HG02571 (cell line): Measurements from ENCODE around the gene UTY.
"Not testable (repeated sequence)": the region's sequence is repeated elsewhere in the genome, so short reads cannot be mapped to it uniquely, and the experiment has no call there.

ENCODE experiments used
- ATAC-seq: cut with Tn5 transposase; IDR thresholded peaks from one replicate; pipeline ENCODE4 v1.9.1; 2021; ENCODE audit warnings: mild to moderate bottlenecking, moderate library complexity; ENCODE audit not compliant: unreplicated experiment

UTY gene

DNA sequence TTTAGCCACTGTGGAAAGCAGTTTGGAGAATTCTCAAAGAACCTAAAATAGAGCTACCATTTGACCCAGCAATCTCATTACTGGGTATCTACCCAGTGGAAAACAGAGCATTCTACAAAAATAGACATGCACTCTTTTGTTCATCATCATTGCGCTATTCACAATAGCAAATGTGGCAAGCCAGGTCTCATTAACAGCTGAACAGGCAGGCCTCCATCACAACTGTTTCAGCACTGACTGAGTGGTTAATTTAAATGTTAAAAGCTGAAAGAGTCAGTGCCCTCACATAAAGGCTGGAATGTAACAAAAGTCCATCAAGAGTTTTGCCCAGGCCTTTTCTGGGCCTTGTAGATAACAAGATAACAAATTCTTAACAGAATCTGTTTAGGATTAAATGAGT lies 166.9 kb downstream of the UTY start:
- no peak for ATAC-seq

DNA sequence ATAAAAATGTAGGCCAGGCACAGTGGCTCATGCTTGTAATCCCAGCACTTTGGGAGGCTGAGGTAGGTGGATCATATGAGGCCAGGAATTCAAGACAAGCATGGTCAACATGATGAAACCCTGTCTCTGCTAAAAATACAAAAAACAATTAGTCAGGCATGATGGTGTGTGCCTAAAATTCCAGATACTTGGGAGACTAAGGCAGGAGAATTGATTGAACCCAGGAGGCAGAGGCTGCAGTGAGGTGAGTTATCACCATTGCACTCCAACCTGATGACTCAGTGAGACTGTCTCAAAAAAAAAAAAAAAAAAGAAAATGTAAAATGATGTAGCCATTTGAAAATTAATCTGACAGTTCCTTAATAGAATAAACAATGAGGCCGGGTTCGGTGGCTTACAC lies 171.9 kb downstream of the UTY start:
- no peak for ATAC-seq

DNA sequence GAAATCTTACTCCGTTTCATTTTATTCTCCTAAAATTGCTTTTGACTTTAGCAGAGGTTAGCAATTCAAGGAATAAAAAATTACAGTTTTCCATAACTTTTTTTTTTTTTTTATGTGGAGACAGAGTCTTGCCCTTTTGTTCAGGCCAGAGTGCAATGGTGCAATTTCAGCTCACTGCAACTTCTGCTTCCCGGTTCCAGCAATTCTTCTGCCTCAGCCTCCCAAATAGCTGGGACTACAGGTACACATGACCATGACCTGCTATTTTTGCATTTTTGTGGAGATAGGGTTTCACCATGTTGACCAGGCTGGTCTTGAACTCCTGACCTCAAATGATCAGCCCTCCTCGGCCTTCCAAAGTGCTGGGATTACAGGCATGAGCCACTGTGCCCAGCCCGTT lies 179.0 kb downstream of the UTY start:
- ATAC-seq, result no peak

DNA sequence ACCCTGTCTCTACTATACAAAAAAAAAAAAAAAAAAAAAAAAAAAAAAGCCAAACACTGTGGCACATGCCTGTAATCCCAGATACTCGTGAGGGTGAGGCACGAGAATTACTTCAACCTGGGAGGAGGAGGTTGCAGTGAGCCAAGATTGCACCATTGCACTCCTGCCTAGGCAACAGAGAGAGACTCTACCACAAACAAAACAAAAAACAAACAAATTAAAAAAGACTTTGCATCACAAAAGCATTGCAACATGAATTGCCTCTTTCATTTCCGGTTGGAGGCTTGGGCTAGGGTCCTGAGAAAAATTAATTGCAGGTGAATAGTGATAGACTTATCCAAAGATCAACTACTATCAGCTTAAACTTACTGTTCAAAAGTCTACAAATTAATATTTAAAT lies 180.4 kb downstream of the UTY start:
- no peak for ATAC-seq

DNA sequence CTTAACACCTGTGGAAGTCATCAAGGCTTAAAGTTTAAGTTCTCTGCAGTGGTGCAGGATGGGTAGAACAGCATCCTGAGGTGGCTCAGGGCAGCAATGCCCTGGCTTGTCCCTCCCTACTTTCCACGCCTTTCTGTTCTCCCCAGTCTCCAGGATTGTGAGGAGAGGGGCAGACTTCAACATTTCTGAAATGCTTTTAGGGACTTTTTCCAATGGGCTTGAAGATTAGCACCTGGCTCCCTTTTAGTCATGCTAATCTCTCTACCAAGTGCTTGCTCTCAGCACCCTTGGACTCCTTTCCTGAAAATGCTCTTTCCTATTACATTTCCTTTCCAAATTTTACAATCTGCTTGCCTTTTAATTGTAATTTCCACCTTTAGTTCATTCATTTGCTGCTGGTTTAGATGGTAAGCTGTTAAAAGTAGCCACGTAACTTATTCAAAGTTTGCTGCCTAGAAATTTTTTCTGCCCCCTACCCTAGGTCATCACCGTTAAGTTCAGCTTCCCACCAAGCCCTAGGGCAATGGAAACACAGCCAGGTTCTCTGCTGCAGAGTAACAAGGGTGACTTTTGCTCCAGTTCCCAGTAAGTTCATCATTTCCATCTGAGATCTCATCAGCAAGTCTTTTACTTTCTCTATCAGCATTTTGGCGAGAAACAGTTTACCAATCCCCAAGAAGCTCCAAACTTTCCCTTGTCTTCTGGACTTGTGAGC lies 183.5 kb downstream of the UTY start:
- ATAC-seq, result no peak

DNA sequence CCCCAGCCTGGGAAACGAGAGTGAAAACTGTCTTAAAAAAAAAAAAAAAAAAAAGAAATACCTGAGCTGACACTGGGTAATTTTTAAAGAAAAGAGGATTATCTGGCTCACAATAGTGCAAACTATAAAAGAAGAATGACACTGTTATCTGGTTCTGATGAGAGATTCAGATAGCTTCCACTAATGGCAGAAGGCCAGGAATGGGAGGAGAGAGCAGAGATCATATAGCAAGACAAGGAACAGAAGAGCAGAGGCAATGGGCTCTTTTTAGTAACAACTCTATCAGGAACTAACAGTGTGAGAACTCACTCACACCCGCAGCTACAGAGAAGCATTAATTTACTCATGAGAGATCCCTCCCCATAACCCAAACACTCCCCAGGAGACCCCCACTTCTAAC lies 184.8 kb downstream of the UTY start:
- ATAC-seq, result no peak

DNA sequence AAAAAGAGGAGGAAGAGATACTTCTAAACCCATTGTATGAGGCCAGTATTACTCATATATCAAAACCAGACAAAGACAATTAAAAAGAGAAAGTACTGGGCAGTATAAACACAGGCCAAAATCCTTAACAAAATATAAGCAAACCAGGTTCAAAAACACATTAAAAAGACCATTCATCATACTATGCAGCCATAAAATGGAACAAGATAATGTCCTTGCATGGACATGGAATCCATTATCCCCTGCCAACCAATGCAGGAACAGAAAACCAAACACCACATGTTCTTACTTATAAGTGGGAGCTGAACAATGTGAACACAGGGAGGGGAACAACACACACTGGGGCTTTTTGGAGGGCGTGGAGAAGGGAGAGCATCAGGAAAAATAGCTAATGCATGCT lies 188.6 kb downstream of the UTY start:
- ATAC-seq, result no peak

DNA sequence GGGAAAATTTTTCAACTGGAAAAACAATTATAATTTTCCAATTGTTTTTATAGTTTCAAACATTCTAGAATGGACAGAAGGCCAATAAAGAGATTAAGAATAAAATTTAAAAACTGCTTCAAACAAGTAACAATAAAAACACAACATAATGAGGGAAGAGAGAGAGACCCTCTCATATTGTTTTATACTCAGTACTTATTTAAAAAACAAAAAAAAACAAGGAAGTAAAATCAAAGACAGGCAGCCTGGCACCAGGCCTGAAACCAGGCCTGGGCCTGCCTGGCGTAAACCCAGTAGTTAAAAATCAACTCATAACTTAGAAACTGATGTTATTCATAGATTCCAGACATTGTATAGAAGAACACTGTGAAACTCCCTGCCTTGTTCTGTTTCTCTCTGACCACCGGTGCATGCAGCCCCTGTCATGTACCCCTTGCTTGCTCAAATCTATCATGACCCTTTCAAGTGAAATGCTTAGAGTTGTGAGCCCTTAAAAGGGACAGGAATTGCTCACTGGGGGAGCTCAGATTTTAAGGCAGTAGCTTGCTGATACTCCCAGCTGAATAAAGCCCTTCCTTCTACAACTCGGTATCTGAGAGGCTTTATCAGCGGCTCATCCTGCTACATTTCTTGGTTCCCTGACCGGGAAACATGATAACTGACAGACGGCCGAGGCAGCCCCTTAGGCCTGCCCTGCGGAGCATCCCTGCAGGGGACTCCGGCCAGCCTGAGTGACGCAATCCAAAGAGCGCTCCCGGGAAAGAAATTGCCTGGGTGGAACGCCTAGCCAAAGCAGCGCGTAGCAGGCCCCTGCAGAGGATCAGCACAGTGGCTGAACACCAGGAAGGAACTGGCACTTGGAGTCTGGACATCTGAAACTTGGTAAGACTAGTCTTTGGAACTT lies 197.4 kb downstream of the UTY start:
- ATAC-seq, result not testable (repeated sequence)

DNA sequence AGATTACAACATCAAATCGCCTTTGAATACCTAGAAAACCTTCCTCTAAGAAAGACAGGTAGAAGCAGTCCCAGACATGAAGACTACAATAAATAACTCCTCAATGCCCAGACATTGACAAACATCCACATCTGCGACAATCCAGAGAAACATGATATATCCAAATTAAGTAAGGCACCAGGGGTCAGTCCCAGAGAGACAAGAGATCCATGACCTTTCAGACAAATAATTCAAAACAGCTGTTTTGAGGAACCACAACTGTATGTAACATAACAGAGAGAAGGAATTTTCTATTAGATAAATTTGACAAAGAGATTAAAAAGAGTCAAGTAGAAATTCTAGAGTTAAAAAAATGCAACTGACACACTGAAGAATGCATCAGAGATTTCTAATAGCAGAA lies 200.3 kb downstream of the UTY start:
- ATAC-seq, result no peak

DNA sequence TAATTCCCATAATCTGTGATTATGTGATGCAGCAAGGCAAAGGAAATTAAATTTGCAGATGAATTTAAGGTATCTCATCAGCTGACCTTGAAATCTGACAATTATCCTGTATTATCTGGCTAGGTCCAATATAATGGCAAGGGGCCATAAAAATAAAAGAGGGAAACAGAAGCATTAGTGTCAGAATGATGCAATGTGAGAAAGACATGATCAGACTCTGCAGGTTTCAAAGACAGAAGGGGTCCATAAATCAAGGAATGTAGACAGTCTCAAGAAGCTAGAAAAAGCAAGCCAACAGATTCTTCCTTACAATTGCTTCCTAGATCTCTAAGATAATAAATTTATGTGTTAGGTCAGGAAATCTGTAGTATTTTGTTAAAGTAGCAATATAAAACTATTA lies 208.1 kb downstream of the UTY start:
- no peak for ATAC-seq

DNA sequence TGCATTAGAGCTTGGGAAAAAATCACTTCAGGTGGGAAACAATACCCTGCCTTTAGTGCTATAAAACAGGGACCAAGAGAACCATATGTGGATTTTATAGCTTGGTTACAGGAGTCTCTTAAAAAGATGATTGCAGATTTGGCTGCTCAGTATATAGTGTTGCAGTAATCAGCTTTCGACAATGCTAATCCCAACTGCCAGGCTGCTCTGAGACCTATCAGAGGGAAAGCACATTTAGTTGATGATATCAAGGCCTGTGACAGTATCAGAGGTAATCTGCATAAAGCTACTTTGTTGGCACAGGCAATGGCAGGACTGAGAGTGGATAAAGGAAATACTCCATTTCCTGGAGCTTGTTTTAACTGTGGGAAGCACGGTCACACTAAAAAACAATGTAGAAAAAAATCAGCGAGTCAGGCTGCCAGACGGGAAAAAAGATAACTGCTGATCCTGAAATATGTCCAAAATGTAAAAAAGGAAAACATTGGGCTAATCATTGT lies 225.8 kb downstream of the UTY start:
- not testable (repeated sequence) for ATAC-seq

DNA sequence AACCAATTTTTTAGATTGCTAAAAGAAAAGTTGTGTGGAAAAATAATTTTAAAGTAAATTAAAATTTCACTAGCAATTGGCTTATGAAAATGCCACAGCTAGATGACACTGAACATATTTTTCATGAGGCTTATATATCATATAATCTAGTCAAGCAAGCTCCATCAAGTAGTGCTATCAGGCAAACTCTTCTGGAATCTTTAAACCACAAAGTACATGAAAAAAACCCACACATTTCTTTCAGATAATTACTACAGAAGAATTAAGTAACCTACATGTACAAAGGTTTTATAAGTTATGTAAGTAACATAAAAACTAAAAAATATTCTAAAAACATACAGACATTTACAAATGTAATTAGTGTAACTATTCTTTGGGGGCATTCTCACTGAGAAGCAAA lies 229.4 kb downstream of the UTY start:
- no peak for ATAC-seq

DNA sequence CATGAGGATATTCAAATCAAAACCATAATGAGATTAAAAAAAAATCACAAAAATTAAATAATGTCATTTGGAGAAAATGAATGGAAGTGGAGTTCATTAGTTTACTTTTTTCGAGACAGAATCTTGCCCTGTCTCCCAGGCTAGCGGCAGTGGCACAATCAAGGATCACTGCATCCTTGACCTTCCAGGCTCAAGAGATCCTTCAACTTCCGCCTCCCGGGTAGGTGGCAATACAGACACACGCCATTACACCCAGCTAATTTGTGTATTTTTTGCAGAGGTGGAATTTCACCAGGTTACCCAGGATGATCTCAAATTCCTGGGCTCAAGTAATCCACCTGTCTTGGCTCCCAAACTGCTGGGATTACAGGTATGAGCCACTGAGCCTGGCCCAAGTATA lies 236.1 kb downstream of the UTY start:
- ATAC-seq, result no peak

DNA sequence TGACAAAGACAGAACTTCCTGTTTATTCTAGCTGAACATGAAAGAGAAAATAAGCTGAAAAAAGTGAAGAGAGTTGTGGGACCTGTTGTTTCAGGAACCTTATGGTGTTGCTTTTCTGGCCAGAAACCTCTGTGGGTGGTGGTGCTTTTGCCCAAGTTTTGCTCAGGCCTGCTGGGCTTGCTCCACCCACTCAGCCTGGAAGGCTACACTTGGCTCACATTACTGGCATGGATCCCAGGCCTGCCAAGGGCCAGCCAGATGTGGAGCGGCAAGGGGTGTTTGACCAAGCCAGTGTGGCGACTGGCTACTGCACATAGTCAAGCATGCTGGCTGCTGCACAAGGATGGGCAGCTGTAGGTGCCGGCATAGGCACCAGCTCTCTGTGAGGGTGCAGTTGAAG lies 245.9 kb downstream of the UTY start:
- no peak for ATAC-seq

DNA sequence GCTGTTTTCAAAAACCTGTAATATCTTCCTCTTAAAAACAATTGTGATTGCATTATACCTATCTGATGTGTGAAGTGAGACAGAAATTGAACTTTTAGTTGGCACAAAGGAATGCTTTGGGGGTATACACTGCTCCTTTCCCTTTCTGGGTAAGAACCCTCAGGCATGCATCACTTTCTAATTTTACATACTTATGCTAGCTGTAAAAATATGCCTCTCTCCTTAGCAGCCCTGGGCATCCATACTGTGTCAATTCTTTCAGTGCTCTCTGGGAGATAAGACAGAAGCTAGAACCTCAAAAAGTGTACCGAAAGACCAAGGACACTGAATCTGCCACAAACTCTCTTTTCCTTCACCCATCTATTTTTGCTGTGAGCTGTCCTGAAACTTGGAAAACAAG lies 246.7 kb downstream of the UTY start:
- no peak for ATAC-seq

DNA sequence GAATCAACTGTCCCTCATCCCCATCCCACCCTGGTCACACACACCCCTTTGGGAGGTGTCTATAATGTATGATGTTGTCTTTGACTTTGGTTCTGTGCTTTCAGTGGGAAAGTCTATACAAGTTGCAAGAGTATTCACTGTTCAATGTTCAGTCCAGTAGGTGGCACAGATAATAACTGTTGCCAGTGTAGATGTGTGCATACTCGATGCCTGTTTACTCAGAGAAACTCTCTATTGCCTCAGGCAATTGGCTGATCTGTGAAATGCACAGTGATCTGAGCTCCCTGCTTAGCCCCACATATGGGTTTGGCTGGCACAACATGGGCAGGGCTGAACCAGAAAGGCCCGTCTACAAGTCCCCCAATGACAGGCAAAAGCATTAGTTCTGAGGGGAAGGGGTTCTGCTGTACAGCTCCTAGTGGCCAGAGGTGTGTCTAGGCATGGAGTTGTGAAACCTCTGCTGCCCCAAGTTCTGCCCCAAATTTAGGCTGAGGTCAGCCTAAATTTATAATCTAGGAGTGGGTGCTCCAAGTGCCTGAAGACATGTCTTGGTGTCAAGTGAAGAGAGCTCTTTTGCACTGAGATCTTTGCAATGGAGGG lies 252.4 kb downstream of the UTY start:
- no peak for ATAC-seq

DNA sequence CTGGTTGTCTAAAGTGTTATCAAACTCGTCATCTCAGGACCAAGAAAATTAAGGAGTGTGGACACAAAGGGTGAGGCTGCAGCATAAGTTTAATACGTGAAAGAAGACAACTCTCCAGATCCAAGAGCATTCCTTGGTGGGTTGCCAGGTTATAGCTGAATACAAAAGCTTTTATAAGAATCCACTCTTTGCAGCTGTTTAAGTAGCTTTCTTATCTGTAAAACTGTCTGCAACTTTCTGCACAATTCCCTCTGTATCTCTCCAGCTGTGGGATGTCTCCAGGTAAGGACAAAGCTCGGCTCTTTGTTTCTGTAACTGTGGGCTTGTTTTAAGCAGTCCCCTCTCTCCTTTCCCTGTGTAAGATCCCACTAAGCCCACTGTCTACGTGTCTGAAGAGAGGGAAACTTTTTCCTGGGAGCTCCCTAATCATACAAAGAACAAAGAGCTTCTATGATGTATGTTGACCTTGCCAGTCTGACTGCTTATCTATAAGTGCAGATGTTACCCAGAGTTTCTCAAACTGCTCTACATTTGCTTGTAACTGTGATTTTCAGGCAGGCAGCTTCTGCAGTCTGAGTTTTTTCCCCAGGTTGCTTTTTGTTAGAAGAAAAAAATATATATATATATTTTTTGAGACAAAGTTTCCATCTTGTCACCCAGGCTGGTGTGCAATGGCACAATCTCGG lies 268.7 kb downstream of the UTY start:
- no peak for ATAC-seq

DNA sequence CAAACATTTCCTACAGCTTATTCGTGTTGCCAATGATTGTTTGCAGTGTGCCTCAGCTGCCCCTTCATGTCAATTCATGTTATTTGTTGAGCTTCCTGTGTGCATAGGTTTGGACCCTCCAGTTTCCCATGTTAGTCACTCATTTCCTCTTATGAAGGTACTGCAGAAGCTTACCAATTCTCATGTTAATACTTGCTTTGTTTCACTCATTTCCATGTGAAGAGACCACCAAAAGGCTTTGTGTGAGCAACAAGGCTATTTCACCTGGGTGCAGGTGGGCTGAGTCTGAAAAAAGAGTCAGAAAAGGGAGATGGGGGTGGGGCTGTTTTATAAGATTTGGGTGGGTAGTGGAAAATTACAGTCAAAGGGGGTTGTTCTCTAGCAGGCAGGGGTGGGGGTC lies 274.6 kb downstream of the UTY start:
- ATAC-seq, result no peak
